IMR-90 (cell line): ENCODE data around the gene ZFP36. TPM values are rescaled to one million over a fixed set of nuclear protein-coding genes. Genes with fewer than 3 reads are reported as not detected.

Source experiments
- ATAC-seq: fragments of 200-7000 bp; cut with Tn5 transposase; 2 replicates; pipeline ENCODE4 v1.9.1; 2020; ENCODE audit warnings: low read depth, mild to moderate bottlenecking, moderate library complexity
- BruUV-seq: library from RNA; stranded (reverse); fragments of 400-500 nt; replicated peaks from 2 replicates; lab custom pipeline; 2021; lab: Mats Ljungman, UMichigan
- CTCF ChIA-PET: fragments of 300-600 bp; formaldehyde crosslinking; extraction: SDS; loops from one replicate; lab custom pipeline; 2021; ENCODE audit warnings: antibody characterized with exemption; lab: Yijun Ruan, JAX
- POLR2A ChIA-PET: fragments of 300-600 bp; sonication (Branson Sonifier 250); formaldehyde crosslinking; loops from one replicate; lab custom pipeline; 2022; ENCODE audit warnings: antibody characterized with exemption; ENCODE audit not compliant: unreplicated experiment; lab: Charles Lee
- DNase-seq: peaks from one replicate; pipeline ENCODE4 v3.0.0; 2013
- H2AFZ ChIP-seq: replicated peaks from 2 replicates; pipeline ENCODE3; 2013; ENCODE audit warnings: low read length, mild to moderate bottlenecking; ENCODE audit not compliant: poor library complexity
- H2AK5ac ChIP-seq: 2 replicates; pipeline ENCODE4 v1.6.1; 2013; ENCODE audit warnings: low read depth, low read length, inconsistent platforms
- H2AK9ac ChIP-seq: replicated peaks from 2 replicates; pipeline ENCODE3; 2013; ENCODE audit warnings: mild to moderate bottlenecking, low read depth, low read length, moderate library complexity; ENCODE audit not compliant: poor library complexity
- H2BK120ac ChIP-seq: 2 replicates; pipeline ENCODE4 v1.6.1; 2013; ENCODE audit warnings: low read depth, low read length, inconsistent platforms
- H2BK15ac ChIP-seq: 3 replicates; pipeline ENCODE4 v1.6.1; 2013; ENCODE audit warnings: low read depth, low read length, inconsistent platforms
- H2BK20ac ChIP-seq: 2 replicates; pipeline ENCODE4 v1.6.1; 2013; ENCODE audit warnings: low read depth, mild to moderate bottlenecking, inconsistent platforms, low read length, moderate library complexity
- H2BK5ac ChIP-seq: 2 replicates; pipeline ENCODE4 v1.6.1; 2013; ENCODE audit warnings: mild to moderate bottlenecking, low read depth, low read length, inconsistent platforms; ENCODE audit not compliant: poor library complexity, severe bottlenecking
- H3K14ac ChIP-seq: replicated peaks from 2 replicates; pipeline ENCODE4 v1.6.1; 2013; ENCODE audit warnings: low read depth, low read length, inconsistent platforms
- H3K18ac ChIP-seq: 2 replicates; pipeline ENCODE4 v1.6.1; 2013; ENCODE audit warnings: low read depth, low read length, control low read depth
- H3K23ac ChIP-seq: 2 replicates; pipeline ENCODE4 v1.6.1; 2013; ENCODE audit warnings: low read depth, low read length, inconsistent platforms
- H3K27ac ChIP-seq: 2 replicates; pipeline ENCODE4 v1.5.1; 2013; ENCODE audit warnings: mild to moderate bottlenecking, control low read depth, low read length; ENCODE audit not compliant: insufficient read depth
- H3K27me3 ChIP-seq: 2 replicates; pipeline ENCODE4 v1.6.1; 2013; ENCODE audit warnings: low read length; ENCODE audit not compliant: control insufficient read depth, insufficient read depth
- H3K36me3 ChIP-seq: 2 replicates; pipeline ENCODE4 v1.6.1; 2013; ENCODE audit warnings: low read length, mixed read lengths; ENCODE audit not compliant: control insufficient read depth, insufficient read depth
- H3K4ac ChIP-seq: 2 replicates; pipeline ENCODE4 v1.6.1; 2013; ENCODE audit warnings: low read depth, low read length, inconsistent platforms
- H3K4me1 ChIP-seq: 2 replicates; pipeline ENCODE4 v1.6.1; 2013; ENCODE audit warnings: low read length, mixed read lengths; ENCODE audit not compliant: control insufficient read depth, insufficient read depth
- H3K4me2 ChIP-seq: 2 replicates; pipeline ENCODE4 v1.6.1; 2013; ENCODE audit warnings: low read depth, mild to moderate bottlenecking, control low read depth, low read length, moderate library complexity
- H3K4me3 ChIP-seq: 2 replicates; pipeline ENCODE4 v1.5.1; 2013; ENCODE audit warnings: low read depth, mild to moderate bottlenecking, control low read depth, low read length, moderate library complexity; ENCODE audit not compliant: insufficient read depth
- H3K56ac ChIP-seq: 2 replicates; pipeline ENCODE4 v1.6.1; 2013; ENCODE audit warnings: low read length, inconsistent platforms; ENCODE audit not compliant: insufficient read depth; ENCODE audit errors: extremely low read depth
- H3K79me1 ChIP-seq, 2 experiments: 2 replicates each; pipeline ENCODE4 v1.6.1; 2013; ENCODE audit warnings: low read length in 2 of 2, inconsistent platforms in 1 of 2, low read depth in 1 of 2
- H3K9ac ChIP-seq: 2 replicates; pipeline ENCODE4 v1.6.1; 2013; ENCODE audit warnings: low read depth, low read length, control low read depth
- H3K9me1 ChIP-seq: 2 replicates; pipeline ENCODE4 v1.6.1; 2013; ENCODE audit warnings: low read length, inconsistent platforms; ENCODE audit not compliant: insufficient read depth
- H3K9me3 ChIP-seq: 2 replicates; pipeline ENCODE4 v1.6.1; 2013; ENCODE audit warnings: low read length; ENCODE audit not compliant: control insufficient read depth, insufficient read depth
- H4K20me1 ChIP-seq: 2 replicates; pipeline ENCODE4 v1.6.1; 2013; ENCODE audit warnings: low read length, inconsistent platforms; ENCODE audit not compliant: insufficient read depth
- H4K5ac ChIP-seq: 2 replicates; pipeline ENCODE4 v1.6.1; 2013; ENCODE audit warnings: mild to moderate bottlenecking, low read depth, low read length, control low read depth
- H4K8ac ChIP-seq, 2 experiments: 2 replicates each; pipeline ENCODE4 v1.6.1; 2013; ENCODE audit warnings: low read depth in 2 of 2, low read length in 2 of 2, control low read depth in 1 of 2, inconsistent platforms in 1 of 2
- H4K91ac ChIP-seq: 2 replicates; pipeline ENCODE4 v1.6.1; 2013; ENCODE audit warnings: low read depth, low read length, inconsistent platforms; ENCODE audit not compliant: insufficient read depth
- BHLHE40 ChIP-seq: fragments of 150-350 bp; IDR thresholded peaks from 2 replicates; pipeline ENCODE4 v1.6.1; 2016; ENCODE audit warnings: mild to moderate bottlenecking, low read depth, low read length
- CEBPB ChIP-seq: IDR thresholded peaks from 2 replicates; pipeline ENCODE4 v1.6.1; 2012; ENCODE audit warnings: low read depth, low read length, improper control_type of control experiment
- CTCF ChIP-seq: conservative IDR thresholded peaks from 2 replicates; pipeline ENCODE4 v1.5.1; 2012; ENCODE audit warnings: mild to moderate bottlenecking, low read depth, low read length, improper control_type of control experiment
- FOS ChIP-seq: fragments of 150-350 bp; IDR thresholded peaks from 2 replicates; pipeline ENCODE4 v1.6.1; 2016; ENCODE audit warnings: low read depth, low read length
- MAFK ChIP-seq: IDR thresholded peaks from 2 replicates; pipeline ENCODE4 v1.6.1; 2012; ENCODE audit warnings: low read depth, low read length, improper control_type of control experiment
- MAZ ChIP-seq: IDR thresholded peaks from 2 replicates; pipeline ENCODE4 v1.6.1; 2012; ENCODE audit warnings: low read depth, mild to moderate bottlenecking, low read length, improper control_type of control experiment, moderate library complexity, borderline replicate concordance
- MXI1 ChIP-seq: IDR thresholded peaks from 2 replicates; pipeline ENCODE4 v1.6.1; 2012; ENCODE audit warnings: low read depth, mild to moderate bottlenecking, low read length, moderate library complexity, borderline replicate concordance
- NFE2L2 ChIP-seq: fragments of 150-350 bp; IDR thresholded peaks from 2 replicates; pipeline ENCODE4 v1.6.1; 2016; ENCODE audit warnings: low read depth, mild to moderate bottlenecking, low read length
- POLR2A ChIP-seq: IDR thresholded peaks from 2 replicates; pipeline ENCODE4 v1.6.1; 2012; ENCODE audit warnings: mild to moderate bottlenecking, low read depth, low read length
- RAD21 ChIP-seq: IDR thresholded peaks from 2 replicates; pipeline ENCODE4 v1.6.1; 2012; ENCODE audit warnings: low read length, improper control_type of control experiment
- RCOR1 ChIP-seq: IDR thresholded peaks from 2 replicates; pipeline ENCODE4 v1.6.1; 2012; ENCODE audit warnings: mild to moderate bottlenecking, low read length, improper control_type of control experiment; ENCODE audit not compliant: insufficient replicate concordance
- RFX5 ChIP-seq: IDR thresholded peaks from 2 replicates; pipeline ENCODE4 v1.8.0; 2012; ENCODE audit warnings: low read depth, mild to moderate bottlenecking, low read length, moderate library complexity
- SMC3 ChIP-seq: fragments of 150-350 bp; IDR thresholded peaks from 2 replicates; pipeline ENCODE4 v1.6.1; 2016; ENCODE audit warnings: low read depth, mild to moderate bottlenecking, antibody characterized with exemption, low read length, moderate library complexity
- USF2 ChIP-seq: fragments of 150-350 bp; IDR thresholded peaks from 2 replicates; pipeline ENCODE4 v1.6.1; 2017; ENCODE audit warnings: mild to moderate bottlenecking, antibody characterized with exemption, low read length, low read depth
- WGBS, 2 experiments: methylation state at CpG; one replicate each; pipeline versions ENCODE4 v1.1.5 to v1.1.7; 2013; ENCODE audit warnings: missing lambda C conversion rate in 2 of 2; ENCODE audit not compliant: insufficient read length in 1 of 2; ENCODE audit errors: extremely low coverage in 2 of 2; 5-methylcytosine and 5-hydroxymethylcytosine counted together
- dilution Hi-C: fragments of 300-500 bp; cut with HindIII; formaldehyde crosslinking; loops from one replicate; pipeline ENCODE4 v1.14.3; 2018; ENCODE audit warnings: low sequenced_read_pairs; ENCODE audit not compliant: unreplicated experiment
- in situ Hi-C: fragments of 300-500 bp; cut with MboI; formaldehyde crosslinking; loops from 3 replicates; pipeline ENCODE4 v1.14.3; 2019; ENCODE audit warnings: low sequenced_read_pairs, inconsistent platforms, mixed read lengths
- intact Hi-C: fragments of 100-400 bp; cut with micrococcal nuclease; formaldehyde crosslinking; loops from 2 replicates; pipeline ENCODE4 v1.10.0; 2022
- polyA plus RNA-seq, 3 experiments: library from polyadenylated mRNA; depleted of rRNA; stranded (reverse); fragments of >200 nt; gene quantifications; 2 replicates each; pipeline ENCODE4 v1.2.3, GENCODE V29; 2012; ENCODE audit warnings: low replicate concordance in 1 of 3
- total RNA-seq: library from RNA; depleted of rRNA; stranded (reverse); fragments of >200 nt; gene quantifications from 2 replicates; pipeline ENCODE4 v1.2.3, GENCODE V29; 2012
- TF ChIP-seq, protein P1 (sequence below): fragments of 150-350 bp; IDR thresholded peaks from 2 replicates; pipeline ENCODE4 v1.6.1; 2016; ENCODE audit warnings: low read depth, mild to moderate bottlenecking, low read length, moderate library complexity, borderline replicate concordance

The ZFP36 gene
- total and polyA plus RNA-seq, 2 of the 4 experiments (the other 2 are of a cell fraction) = 1.4 to 45.0 TPM

DNA sequence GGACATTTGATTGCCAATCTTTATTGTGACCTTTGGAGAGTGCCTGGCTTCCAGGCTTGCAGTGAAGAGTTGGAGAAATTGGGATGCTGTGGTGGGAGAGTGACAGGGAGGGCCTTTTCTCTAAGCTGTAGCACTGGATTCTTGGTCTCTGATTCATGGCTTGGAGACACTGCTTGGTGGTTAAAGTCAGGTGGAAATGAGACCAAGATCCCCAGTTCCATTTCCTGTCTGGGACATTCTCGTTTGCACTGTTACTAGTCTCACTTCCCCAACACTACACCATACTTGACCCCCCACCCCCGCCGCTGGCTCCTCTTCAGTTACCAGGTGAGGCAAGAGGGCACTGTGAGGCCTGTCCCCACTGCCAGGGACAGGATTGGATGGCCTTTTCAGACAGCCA lies 41.6 kb downstream of the ZFP36 start:
- Histone ChIP-seq H3K27ac (no peak overlapping the region), H2BK120ac (no peak overlapping the region), H3K27me3 (no peaks in the 10 kb centered on the region), H3K18ac (no peak overlapping the region), H3K36me3 (peaks cover 27% of the 10 kb centered on the region), H3K56ac (no peak overlapping the region), H3K79me1 (peaks cover 22 to 77% of the 10 kb centered on the region in 2 experiments), H4K5ac (no peak overlapping the region), H2AFZ (no peak overlapping the region), H4K8ac (no peak overlapping the region), H2BK15ac (no peak overlapping the region), H4K20me1 (peaks cover 56% of the 10 kb centered on the region), H3K9ac (no peak overlapping the region), H3K9me3 (no peaks in the 10 kb centered on the region), H2BK20ac (no peak overlapping the region), H3K14ac (no peak overlapping the region), H3K4me1 (peaks cover 5% of the 10 kb centered on the region), H3K4me2 (peak overlapping the region; percentile 55; the same call in 1 of the 2 replicates), H3K4ac (peak overlapping the region; percentile 23; the same call in 1 of the 2 replicates), H3K4me3 (no peak overlapping the region), H2BK5ac (peak overlapping the region; percentile 45), H3K23ac (peak overlapping the region; percentile 73; the same call in 1 of the 2 replicates), H4K91ac (no peak overlapping the region), H2AK5ac (no peak overlapping the region), H3K9me1 (peaks cover 21% of the 10 kb centered on the region), H2AK9ac (peak overlapping the region; percentile 51)
- dilution Hi-C loops (no loop called here), intact Hi-C loops (loop anchor here (10.0 kb wide), 1 partner anchor 397 kb away; the partner anchor contains the start of gene FBL), in situ Hi-C loops (loop anchor here (25.0 kb wide), 1 partner anchor 389 kb away; the partner anchor contains the start of genes DYRK1B and FBL)
- TF ChIP-seq MAZ = no peak
- TF ChIP-seq CTCF = no peak
- no peak for TF ChIP-seq NFE2L2
- no peak for TF ChIP-seq RAD21
- no peak for TF ChIP-seq BHLHE40
- TF ChIP-seq SMC3 = no peak
- no peak for TF ChIP-seq RCOR1
- TF ChIP-seq POLR2A = no peak
- no peak for TF ChIP-seq MAFK
- TF ChIP-seq USF2 = no peak
- TF ChIP-seq RFX5 = no peak
- TF ChIP-seq MXI1 = no peak
- no peak for TF ChIP-seq FOS
- no peak for TF ChIP-seq CEBPB
- TF ChIP-seq, protein P1, sequence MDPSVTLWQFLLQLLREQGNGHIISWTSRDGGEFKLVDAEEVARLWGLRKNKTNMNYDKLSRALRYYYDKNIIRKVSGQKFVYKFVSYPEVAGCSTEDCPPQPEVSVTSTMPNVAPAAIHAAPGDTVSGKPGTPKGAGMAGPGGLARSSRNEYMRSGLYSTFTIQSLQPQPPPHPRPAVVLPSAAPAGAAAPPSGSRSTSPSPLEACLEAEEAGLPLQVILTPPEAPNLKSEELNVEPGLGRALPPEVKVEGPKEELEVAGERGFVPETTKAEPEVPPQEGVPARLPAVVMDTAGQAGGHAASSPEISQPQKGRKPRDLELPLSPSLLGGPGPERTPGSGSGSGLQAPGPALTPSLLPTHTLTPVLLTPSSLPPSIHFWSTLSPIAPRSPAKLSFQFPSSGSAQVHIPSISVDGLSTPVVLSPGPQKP = no peak
- CTCF ChIA-PET = no interaction called here
- ATAC-seq (no peak), DNase-seq (peak; percentile 51)
- no TSS peak for BruUV-seq
- POLR2A ChIA-PET = no interaction called here
- no CpG with 5 or more reads among the region's 3 CpGs for WGBS, 2 experiments
